HL-60/S4 (cell line): ENCODE measurements around the gene HMGB4.

Experiments
- in situ Hi-C: fragments of 300-500 bp; cut with MboI; formaldehyde crosslinking; loops from 2 replicates; pipeline ENCODE4 v1.14.3; 2022; ENCODE audit warnings: low sequenced_read_pairs

The HMGB4 gene

GRCh38 chr1:33863779-33864178, at the start of gene HMGB4:
TSS of gene HMGB4 (plus strand) at chr1:33864079. CDS start at chr1:33864192, 113 bp downstream.
- in situ Hi-C loops: no loop called here

GRCh38 chr1:33814166-33814565, 49.7 kb upstream of the HMGB4 start:
- in situ Hi-C loops: no loop called here

GRCh38 chr1:33815061-33815460, 48.8 kb upstream of the HMGB4 start:
- in situ Hi-C loops: no loop called here

GRCh38 chr1:33818071-33818470, 45.8 kb upstream of the HMGB4 start:
- in situ Hi-C loops: no loop called here

- in situ Hi-C loops: no loop called here
Observed at GRCh38 chr1:33819290-33819912, 44.5 kb upstream of the HMGB4 start.

GRCh38 chr1:33819913-33820311, 44.0 kb upstream of the HMGB4 start:
- in situ Hi-C loops: no loop called here

- in situ Hi-C loops: no loop called here
Observed at GRCh38 chr1:33820804-33821203, 43.1 kb upstream of the HMGB4 start.

GRCh38 chr1:33821291-33821690, 42.6 kb upstream of the HMGB4 start:
- in situ Hi-C loops: no loop called here

GRCh38 chr1:33822396-33822795, 41.5 kb upstream of the HMGB4 start:
- in situ Hi-C loops: no loop called here

GRCh38 chr1:33823401-33823800, 40.5 kb upstream of the HMGB4 start:
- in situ Hi-C loops: no loop called here

- in situ Hi-C loops: no loop called here
Observed at GRCh38 chr1:33823830-33824229, 40.0 kb upstream of the HMGB4 start.

GRCh38 chr1:33824321-33824720, 39.6 kb upstream of the HMGB4 start:
- in situ Hi-C loops: no loop called here

- in situ Hi-C loops: no loop called here
Observed at GRCh38 chr1:33824971-33825370, 38.9 kb upstream of the HMGB4 start.

GRCh38 chr1:33825506-33825905, 38.4 kb upstream of the HMGB4 start:
- in situ Hi-C loops: no loop called here

- in situ Hi-C loops: no loop called here
Observed at GRCh38 chr1:33826311-33826710, 37.6 kb upstream of the HMGB4 start.

- in situ Hi-C loops: no loop called here
Observed at GRCh38 chr1:33826711-33827110, 37.2 kb upstream of the HMGB4 start.

GRCh38 chr1:33828059-33828458, 35.8 kb upstream of the HMGB4 start:
- in situ Hi-C loops: no loop called here

- in situ Hi-C loops: no loop called here
Observed at GRCh38 chr1:33828654-33829053, 35.2 kb upstream of the HMGB4 start.

- in situ Hi-C loops: no loop called here
Observed at GRCh38 chr1:33836911-33837310, 27.0 kb upstream of the HMGB4 start.

- in situ Hi-C loops: no loop called here
Observed at GRCh38 chr1:33837635-33838034, 26.2 kb upstream of the HMGB4 start.

- in situ Hi-C loops: no loop called here
Observed at GRCh38 chr1:33841494-33841893, 22.4 kb upstream of the HMGB4 start.

- in situ Hi-C loops: no loop called here
Observed at GRCh38 chr1:33842348-33842747, 21.5 kb upstream of the HMGB4 start.

GRCh38 chr1:33844166-33844565, 19.7 kb upstream of the HMGB4 start:
- in situ Hi-C loops: no loop called here
